Measurements from ENCODE around the gene CHST4. TPM values are rescaled to one million over a fixed set of nuclear protein-coding genes. Genes with fewer than 3 reads are reported as not detected.

The CHST4 gene
- total RNA-seq, 1 experiment from 2014 or later, result 0.14 TPM

DNA sequence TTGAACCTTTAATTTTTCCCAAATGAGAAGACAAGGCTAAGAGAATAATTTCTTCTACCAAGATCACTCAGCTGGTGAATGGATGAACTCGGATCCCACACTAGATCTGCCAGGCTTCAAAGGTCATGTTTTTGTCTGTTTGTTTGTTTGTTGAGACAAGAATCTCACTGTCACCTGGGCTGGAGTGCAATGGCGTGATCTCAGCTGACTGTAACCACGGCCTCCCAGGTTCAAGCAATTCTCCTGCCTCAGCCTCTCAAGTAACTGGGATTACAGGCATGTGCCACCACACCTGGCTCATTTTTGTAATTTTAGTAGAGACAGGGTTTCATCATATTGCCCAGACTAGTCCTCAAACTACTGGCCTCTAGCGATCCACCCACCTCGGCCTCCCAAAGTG, 43.7 kb upstream of the CHST4 start:
- H3K4me3 Mint-ChIP-seq (ENCODE audit: unreplicated experiment), result no peak overlapping the region
- peaks cover 8% of the 10 kb centered on the region for H3K4me1 Mint-ChIP-seq (ENCODE audit: insufficient read depth, unreplicated experiment)
- ChIA-PET POLR2A (interaction anchor here (5.3 kb wide), 1 partner anchor 20 kb away, joined by 94 read pairs; the partner anchor contains the start of gene ZNF23), CTCF (interaction anchor here (0.8 to 2.0 kb wide), 3 partner anchors 20 to 129 kb away, joined by 3 to 4 read pairs (median 4); partner anchors contain the start of gene ZNF23)
- intact Hi-C loops (cut with micrococcal nuclease), result no loop called here
- no peak overlapping the region for H3K27ac Mint-ChIP-seq (ENCODE audit: low read depth, unreplicated experiment)
- TF ChIP-seq, protein P1, sequence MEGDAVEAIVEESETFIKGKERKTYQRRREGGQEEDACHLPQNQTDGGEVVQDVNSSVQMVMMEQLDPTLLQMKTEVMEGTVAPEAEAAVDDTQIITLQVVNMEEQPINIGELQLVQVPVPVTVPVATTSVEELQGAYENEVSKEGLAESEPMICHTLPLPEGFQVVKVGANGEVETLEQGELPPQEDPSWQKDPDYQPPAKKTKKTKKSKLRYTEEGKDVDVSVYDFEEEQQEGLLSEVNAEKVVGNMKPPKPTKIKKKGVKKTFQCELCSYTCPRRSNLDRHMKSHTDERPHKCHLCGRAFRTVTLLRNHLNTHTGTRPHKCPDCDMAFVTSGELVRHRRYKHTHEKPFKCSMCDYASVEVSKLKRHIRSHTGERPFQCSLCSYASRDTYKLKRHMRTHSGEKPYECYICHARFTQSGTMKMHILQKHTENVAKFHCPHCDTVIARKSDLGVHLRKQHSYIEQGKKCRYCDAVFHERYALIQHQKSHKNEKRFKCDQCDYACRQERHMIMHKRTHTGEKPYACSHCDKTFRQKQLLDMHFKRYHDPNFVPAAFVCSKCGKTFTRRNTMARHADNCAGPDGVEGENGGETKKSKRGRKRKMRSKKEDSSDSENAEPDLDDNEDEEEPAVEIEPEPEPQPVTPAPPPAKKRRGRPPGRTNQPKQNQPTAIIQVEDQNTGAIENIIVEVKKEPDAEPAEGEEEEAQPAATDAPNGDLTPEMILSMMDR (IDR thresholded peaks at IDR 0.05; ENCODE audit: unreplicated experiment), result no peak
- peaks cover 5% of the 10 kb centered on the region for H3K9me3 Mint-ChIP-seq (ENCODE audit: unreplicated experiment)
- no TSS peak for BruUV-seq (replicated peaks)
- H3K27me3 Mint-ChIP-seq (ENCODE audit: insufficient read depth, unreplicated experiment), result no peaks in the 10 kb centered on the region
- peaks cover 13% of the 10 kb centered on the region for H3K36me3 Mint-ChIP-seq (ENCODE audit: insufficient read depth, unreplicated experiment)
- DNase-seq (ENCODE audit: unreplicated experiment), result no peak

DNA sequence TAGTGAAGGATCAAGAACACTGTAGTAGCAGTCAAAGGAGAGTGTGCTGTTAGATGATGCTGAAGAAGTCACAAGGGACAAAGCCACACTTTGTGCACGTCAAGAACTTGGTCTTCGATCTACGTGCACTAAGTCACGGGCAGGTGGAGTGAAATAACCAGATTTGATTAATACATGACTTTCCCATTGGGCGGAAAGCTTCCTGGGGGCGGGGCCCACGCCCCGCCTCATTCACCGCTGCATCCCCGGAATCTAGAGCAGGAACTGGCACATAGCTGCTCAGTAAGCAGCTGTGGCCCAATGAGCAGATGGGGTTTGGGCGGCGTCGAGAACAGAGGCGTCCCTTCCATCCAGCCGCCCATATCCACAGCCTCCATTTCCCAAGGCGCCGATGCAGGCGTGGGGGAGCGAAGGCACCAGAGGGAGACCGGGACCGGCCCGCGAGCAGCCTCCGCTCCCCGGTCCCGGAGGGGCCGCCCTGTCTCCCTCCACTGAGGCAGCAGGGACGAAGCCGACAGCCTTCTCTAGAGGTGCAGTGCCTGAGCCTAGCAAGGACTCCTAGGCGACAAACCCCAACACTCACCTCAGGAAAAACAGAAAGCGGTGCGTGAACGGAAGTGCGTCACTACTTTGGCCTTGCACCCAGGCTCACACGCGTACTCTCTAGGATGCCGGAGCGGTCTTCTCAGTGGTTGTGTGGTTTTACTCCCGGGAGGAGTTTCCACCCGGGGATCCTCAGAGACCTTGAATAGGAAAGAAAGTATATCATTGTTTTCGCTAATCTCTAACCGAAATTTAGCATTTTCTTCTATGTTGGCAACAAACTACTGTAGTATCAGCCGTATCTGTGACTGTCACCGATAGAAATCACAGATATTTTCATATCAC, 42.0 kb upstream of the CHST4 start:
- ChIA-PET CTCF (interaction anchor here (0.6 to 2.5 kb wide), 4 partner anchors 10 to 116 kb away, joined by 3 to 10 read pairs (median 3); no protein-coding TSS in a partner anchor), POLR2A (interaction anchor here (0.6 to 5.3 kb wide), 6 partner anchors 9 to 1248 kb away, joined by 3 to 94 read pairs (median 4); partner anchors contain the start of gene ZNF23)
- Mint-ChIP-seq H3K4me3 (ENCODE audit: unreplicated experiment) (peak overlapping the region; percentile 79), H3K9me3 (ENCODE audit: unreplicated experiment) (no peaks in the 10 kb centered on the region), H3K27ac (ENCODE audit: low read depth, unreplicated experiment) (peak overlapping the region; percentile 72), H3K27me3 (ENCODE audit: insufficient read depth, unreplicated experiment) (no peaks in the 10 kb centered on the region), H3K36me3 (ENCODE audit: insufficient read depth, unreplicated experiment) (no peaks in the 10 kb centered on the region), H3K4me1 (ENCODE audit: insufficient read depth, unreplicated experiment) (peaks cover 8% of the 10 kb centered on the region)
- DNase-seq (ENCODE audit: unreplicated experiment), result peak; percentile 88
- TF ChIP-seq, protein P1 (IDR thresholded peaks at IDR 0.05; ENCODE audit: unreplicated experiment), result no peak
- BruUV-seq (replicated peaks), result TSS peak; percentile 90
- intact Hi-C loops (cut with micrococcal nuclease), result loop anchor here (1.0 kb wide), 1 partner anchor 22 kb away; the partner anchor contains the start of gene ZNF23

DNA sequence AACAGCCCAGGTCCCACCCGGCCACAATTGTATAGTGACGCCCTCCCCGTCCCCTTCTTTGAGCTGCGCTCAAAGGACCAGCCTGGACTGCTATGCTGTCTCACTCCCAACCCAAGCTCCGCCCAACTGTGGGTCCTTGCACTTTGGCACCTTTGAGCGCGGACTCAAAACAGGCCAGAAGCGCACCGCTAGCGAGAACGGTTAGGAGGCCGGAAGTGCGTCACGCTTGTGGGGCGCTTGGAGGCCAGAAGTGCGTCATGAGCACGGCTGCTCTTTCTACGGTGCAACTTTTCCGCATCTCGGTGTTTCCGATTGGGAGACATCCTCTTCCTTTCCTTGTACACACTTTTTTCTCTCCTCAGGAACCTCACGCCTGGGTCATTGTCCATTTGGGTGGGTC, 37.1 kb upstream of the CHST4 start, which contains the start of gene ZNF19:
TSS of gene ZNF19 (minus strand) at position 203 of the 400 bp plus-strand sequence. CDS start 7,210 bp downstream, outside the sequence.
- POLR2A ChIA-PET, result interaction anchor here (0.8 kb wide), 1 partner anchor 29 kb away, joined by 3 read pairs; no protein-coding TSS in a partner anchor
- no peaks in the 10 kb centered on the region for H3K36me3 Mint-ChIP-seq (ENCODE audit: insufficient read depth, unreplicated experiment)
- no peak within 1 kb of the TSS for H3K27ac Mint-ChIP-seq (ENCODE audit: low read depth, unreplicated experiment)
- DNase-seq (ENCODE audit: unreplicated experiment), result no peak
- BruUV-seq (replicated peaks), result no TSS peak
- TF ChIP-seq, protein P1 (IDR thresholded peaks at IDR 0.05; ENCODE audit: unreplicated experiment), result no peak
- H3K4me1 Mint-ChIP-seq (ENCODE audit: insufficient read depth, unreplicated experiment), result no peaks in the 10 kb centered on the region
- CTCF ChIA-PET, result interaction anchor here (0.5 to 4.4 kb wide), 4 partner anchors 11 to 271 kb away, joined by 3 to 36 read pairs (median 6); no protein-coding TSS in a partner anchor
- H3K27me3 Mint-ChIP-seq (ENCODE audit: insufficient read depth, unreplicated experiment), result no peaks in the 10 kb centered on the region
- intact Hi-C loops (cut with micrococcal nuclease), result no loop called here
- H3K9me3 Mint-ChIP-seq (ENCODE audit: unreplicated experiment), result no peaks in the 10 kb centered on the region
- no peak within 1 kb of the TSS for H3K4me3 Mint-ChIP-seq (ENCODE audit: unreplicated experiment)

DNA sequence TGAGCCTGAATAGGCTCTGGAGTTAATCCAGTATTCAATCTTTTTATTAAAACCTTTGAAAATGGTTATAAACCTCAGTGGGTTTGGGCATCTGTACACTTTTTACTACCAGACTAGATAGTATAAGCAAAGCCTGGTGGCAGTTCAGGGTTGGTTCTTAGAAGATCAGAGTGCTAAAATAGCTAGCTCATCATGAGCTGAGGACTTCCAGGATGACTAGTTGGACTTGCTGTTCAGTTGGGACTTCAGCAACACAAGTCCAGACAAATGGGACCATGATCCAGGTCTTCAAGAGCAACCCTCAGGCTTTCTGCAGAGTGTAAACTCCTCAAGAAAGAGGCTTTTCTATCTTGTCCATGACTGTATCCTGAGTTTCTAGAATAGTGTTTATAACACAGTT, 35.9 kb upstream of the CHST4 start:
- TF ChIP-seq, protein P1 (IDR thresholded peaks at IDR 0.05; ENCODE audit: unreplicated experiment), result no peak
- Mint-ChIP-seq H3K27me3 (ENCODE audit: insufficient read depth, unreplicated experiment) (no peaks in the 10 kb centered on the region), H3K4me3 (ENCODE audit: unreplicated experiment) (no peak overlapping the region), H3K27ac (ENCODE audit: low read depth, unreplicated experiment) (no peak overlapping the region), H3K36me3 (ENCODE audit: insufficient read depth, unreplicated experiment) (no peaks in the 10 kb centered on the region), H3K4me1 (ENCODE audit: insufficient read depth, unreplicated experiment) (no peaks in the 10 kb centered on the region), H3K9me3 (ENCODE audit: unreplicated experiment) (no peaks in the 10 kb centered on the region)
- intact Hi-C loops (cut with micrococcal nuclease), result no loop called here
- BruUV-seq (replicated peaks), result no TSS peak
- ChIA-PET POLR2A (no interaction called here), CTCF (interaction anchor here (0.6 to 4.4 kb wide), 4 partner anchors 10 to 397 kb away, joined by 3 to 36 read pairs (median 4); no protein-coding TSS in a partner anchor)
- DNase-seq (ENCODE audit: unreplicated experiment), result no peak
